B cell (primary cell): ENCODE measurements around the gene CHCHD3.

Source experiments
- CTCF ChIP-seq: fragments of 200-600 bp; IDR thresholded peaks from one replicate; pipeline ENCODE4 v1.8.0; 2022; ENCODE audit warnings: antibody characterized with exemption, mild to moderate bottlenecking
- EZH2 ChIP-seq: IDR thresholded peaks from 2 replicates; pipeline ENCODE4 v1.6.1; 2012; ENCODE audit warnings: borderline replicate concordance, low read depth, mild to moderate bottlenecking, moderate library complexity, low read length; ENCODE audit not compliant: insufficient read depth, poor library complexity, severe bottlenecking

- TF ChIP-seq EZH2, result no peak
- TF ChIP-seq CTCF, result no peak
Observed at GRCh38 chr7:132784406-132784805, 297.5 kb downstream of the CHCHD3 start.
